ENCODE results near the gene DCST2. TPM values are rescaled to one million over a fixed set of nuclear protein-coding genes. Genes with fewer than 3 reads are reported as not detected.

Gene DCST2
- total and polyA plus RNA-seq, 4 donors = 0.31 to 1.7 (median 1.2) TPM

GRCh38 chr1:155073377-155074242, 40.0 kb upstream of the DCST2 start:
- no peak for ATAC-seq (ENCODE audit: insufficient read depth, low FRiP score)
- 93 to 95% methylated on average over 3 of the region's 3 CpGs for WGBS, 2 donors
- no peak overlapping the region for H3K4me3 ChIP-seq
- no peak overlapping the region for H3K9ac ChIP-seq (ENCODE audit: insufficient read depth in 1 of 2, low read length in 2 of 2)
- H3K27ac ChIP-seq (ENCODE audit: low read depth in 1 of 2, low read length in 1 of 2) = no peak overlapping the region
- peaks cover 2 to 15% (median 6%) of the 10 kb centered on the region in 5 donors for H3K4me1 ChIP-seq (ENCODE audit: control insufficient read depth in 5 of 5, insufficient read depth in 5 of 5, low read length in 5 of 5)
- no peaks in the 10 kb centered on the region for H3K9me3 ChIP-seq (ENCODE audit: control insufficient read depth in 4 of 4, insufficient read depth in 3 of 4, low read length in 3 of 4)
- no peak for TF ChIP-seq CTCF (IDR thresholded peaks at IDR 0.05; ENCODE audit: control extremely low read depth, extremely low read depth)
- no peak for DNase-seq
- peaks cover 0 to 15% (median 13%) of the 10 kb centered on the region in 3 donors for H3K27me3 ChIP-seq (ENCODE audit: control insufficient read depth in 3 of 3, insufficient read depth in 3 of 3, low read length in 2 of 3)
- peaks cover 0 to 5% (median 4%) of the 10 kb centered on the region in 4 donors for H3K36me3 ChIP-seq (ENCODE audit: control insufficient read depth in 4 of 4, insufficient read depth in 4 of 4, low read length in 4 of 4)

- peaks cover 0 to 15% (median 13%) of the 10 kb centered on the region in 3 donors for H3K27me3 ChIP-seq (ENCODE audit: control insufficient read depth in 3 of 3, insufficient read depth in 3 of 3, low read length in 2 of 3)
- DNase-seq (no peak), ATAC-seq (ENCODE audit: insufficient read depth, low FRiP score) (no peak)
- peaks cover 0 to 7% (median 5%) of the 10 kb centered on the region in 4 donors for H3K36me3 ChIP-seq (ENCODE audit: control insufficient read depth in 4 of 4, insufficient read depth in 4 of 4, low read length in 4 of 4)
- H3K27ac ChIP-seq (ENCODE audit: low read depth in 1 of 2, low read length in 1 of 2) = no peak overlapping the region
- H3K4me1 ChIP-seq (ENCODE audit: control insufficient read depth in 5 of 5, insufficient read depth in 5 of 5, low read length in 5 of 5) = peaks cover 2 to 15% (median 6%) of the 10 kb centered on the region in 5 donors
- H3K4me3 ChIP-seq = no peak overlapping the region
- TF ChIP-seq CTCF (IDR thresholded peaks at IDR 0.05; ENCODE audit: control extremely low read depth, extremely low read depth) = no peak
- no peak overlapping the region for H3K9ac ChIP-seq (ENCODE audit: insufficient read depth in 1 of 2, low read length in 2 of 2)
- no peaks in the 10 kb centered on the region for H3K9me3 ChIP-seq (ENCODE audit: control insufficient read depth in 4 of 4, insufficient read depth in 3 of 4, low read length in 3 of 4)
- 64 to 74% methylated on average over 7 of the region's 7 CpGs for WGBS, 2 donors
Observed at GRCh38 chr1:155072531-155073289, 39.1 kb upstream of the DCST2 start.

- TF ChIP-seq CTCF (IDR thresholded peaks at IDR 0.05; ENCODE audit: control extremely low read depth, extremely low read depth) = no peak
- ATAC-seq (ENCODE audit: insufficient read depth, low FRiP score) (no peak), DNase-seq (peak in 2 of 3 donors; percentile 53 to 72)
- peaks cover 0 to 15% (median 13%) of the 10 kb centered on the region in 3 donors for H3K27me3 ChIP-seq (ENCODE audit: control insufficient read depth in 3 of 3, insufficient read depth in 3 of 3, low read length in 2 of 3)
- WGBS, 2 donors = 61 to 67% methylated on average over 14 of the region's 14 CpGs
- no peak overlapping the region for H3K4me3 ChIP-seq
- H3K27ac ChIP-seq (ENCODE audit: low read depth in 1 of 2, low read length in 1 of 2) = no peak overlapping the region
- H3K36me3 ChIP-seq (ENCODE audit: control insufficient read depth in 4 of 4, insufficient read depth in 4 of 4, low read length in 4 of 4) = peaks cover 0 to 11% (median 5%) of the 10 kb centered on the region in 4 donors
- H3K4me1 ChIP-seq (ENCODE audit: control insufficient read depth in 5 of 5, insufficient read depth in 5 of 5, low read length in 5 of 5) = peaks cover 2 to 15% (median 6%) of the 10 kb centered on the region in 5 donors
- H3K9ac ChIP-seq (ENCODE audit: insufficient read depth in 1 of 2, low read length in 2 of 2) = no peak overlapping the region
- H3K9me3 ChIP-seq (ENCODE audit: control insufficient read depth in 4 of 4, insufficient read depth in 3 of 4, low read length in 3 of 4) = no peaks in the 10 kb centered on the region
Observed at GRCh38 chr1:155071701-155072100, 38.1 kb upstream of the DCST2 start.
